ENCODE data around the gene SETDB1. TPM values are rescaled to one million over a fixed set of nuclear protein-coding genes. Genes with fewer than 3 reads are reported as not detected.
A peak's percentile ranks its signal among the peaks of the same experiment; 100 is the strongest.
"Not testable (repeated sequence)": the region's sequence is repeated elsewhere in the genome, so short reads cannot be mapped to it uniquely, and the experiment has no call there.

Gene SETDB1
- total RNA-seq, result 47.3 TPM

GRCh38 chr1:150926097-150926741 is at the start of gene SETDB1:
Gene SETDB1, plus strand, starts transcription at chr1:150926363. Its CDS starts 1,352 bp downstream, at chr1:150927715.
- Histone ChIP-seq H3K4me1 (ENCODE audit: insufficient read depth, low read length) (peaks cover 23% of the 10 kb centered on the region), H3K9me3 (ENCODE audit: low read depth, low read length) (no peaks in the 10 kb centered on the region), H3K27me3 (ENCODE audit: insufficient read depth, low read length) (no peaks in the 10 kb centered on the region), H3K4me3 (ENCODE audit: low read length) (peak within 1 kb of the TSS; percentile 84)

- peaks cover 42% of the 10 kb centered on the region for H3K4me1 ChIP-seq (ENCODE audit: insufficient read depth, low read length)
- not testable (repeated sequence) for H3K9me3 ChIP-seq (ENCODE audit: low read depth, low read length); H3K27me3 ChIP-seq (ENCODE audit: insufficient read depth, low read length); H3K4me3 ChIP-seq (ENCODE audit: low read length)
Measured at GRCh38 chr1:150878931-150879330, 47.2 kb upstream of the SETDB1 start.

- Histone ChIP-seq H3K4me1 (ENCODE audit: insufficient read depth, low read length) (peaks cover 24% of the 10 kb centered on the region), H3K27me3 (ENCODE audit: insufficient read depth, low read length) (no peaks in the 10 kb centered on the region), H3K4me3 (ENCODE audit: low read length) (no peak overlapping the region), H3K9me3 (ENCODE audit: low read depth, low read length) (no peaks in the 10 kb centered on the region)
Measured at GRCh38 chr1:150881331-150882070, 44.7 kb upstream of the SETDB1 start.

- H3K9me3 ChIP-seq (ENCODE audit: low read depth, low read length); H3K27me3 ChIP-seq (ENCODE audit: insufficient read depth, low read length): not testable (repeated sequence)
Measured at GRCh38 chr1:150883121-150883520, 43.0 kb upstream of the SETDB1 start.

GRCh38 chr1:150887018-150887417 is 39.1 kb upstream of the SETDB1 start, which contains the start of gene CTXND2:
Gene CTXND2, plus strand, starts transcription at chr1:150887136. Its CDS starts 25,179 bp downstream, at chr1:150912315.
- Histone ChIP-seq H3K4me1 (ENCODE audit: insufficient read depth, low read length) (peaks cover 12% of the 10 kb centered on the region), H3K4me3 (ENCODE audit: low read length) (no peak within 1 kb of the TSS), H3K27me3 (ENCODE audit: insufficient read depth, low read length) (no peaks in the 10 kb centered on the region), H3K9me3 (ENCODE audit: low read depth, low read length) (no peaks in the 10 kb centered on the region)

More at GRCh38 chr1:150883121-150883520, 43.0 kb upstream of the SETDB1 start:
- peaks cover 16% of the 10 kb centered on the region for H3K4me1 ChIP-seq (ENCODE audit: insufficient read depth, low read length)
- H3K4me3 ChIP-seq (ENCODE audit: low read length), result not testable (repeated sequence)

GRCh38 chr1:150888727-150889126 is 37.4 kb upstream of the SETDB1 start:
- H3K9me3 ChIP-seq (ENCODE audit: low read depth, low read length), result no peaks in the 10 kb centered on the region
- no peak overlapping the region for H3K4me3 ChIP-seq (ENCODE audit: low read length)
- peaks cover 12% of the 10 kb centered on the region for H3K4me1 ChIP-seq (ENCODE audit: insufficient read depth, low read length)
- H3K27me3 ChIP-seq (ENCODE audit: insufficient read depth, low read length), result no peaks in the 10 kb centered on the region

GRCh38 chr1:150890033-150890416 is 36.1 kb upstream of the SETDB1 start:
- peaks cover 12% of the 10 kb centered on the region for H3K4me1 ChIP-seq (ENCODE audit: insufficient read depth, low read length)
- no peaks in the 10 kb centered on the region for H3K27me3 ChIP-seq (ENCODE audit: insufficient read depth, low read length)
- no peaks in the 10 kb centered on the region for H3K9me3 ChIP-seq (ENCODE audit: low read depth, low read length)
- no peak overlapping the region for H3K4me3 ChIP-seq (ENCODE audit: low read length)

GRCh38 chr1:150893336-150893913 is 32.7 kb upstream of the SETDB1 start:
- Histone ChIP-seq H3K4me1 (ENCODE audit: insufficient read depth, low read length) (peaks cover 12% of the 10 kb centered on the region), H3K9me3 (ENCODE audit: low read depth, low read length) (no peaks in the 10 kb centered on the region), H3K4me3 (ENCODE audit: low read length) (no peak overlapping the region), H3K27me3 (ENCODE audit: insufficient read depth, low read length) (no peaks in the 10 kb centered on the region)

- H3K4me1 ChIP-seq (ENCODE audit: insufficient read depth, low read length), result peaks cover under 1% of the 10 kb centered on the region
- no peak overlapping the region for H3K4me3 ChIP-seq (ENCODE audit: low read length)
- no peaks in the 10 kb centered on the region for H3K9me3 ChIP-seq (ENCODE audit: low read depth, low read length)
- no peaks in the 10 kb centered on the region for H3K27me3 ChIP-seq (ENCODE audit: insufficient read depth, low read length)
Measured at GRCh38 chr1:150895618-150896017, 30.5 kb upstream of the SETDB1 start.

- H3K9me3 ChIP-seq (ENCODE audit: low read depth, low read length); H3K4me1 ChIP-seq (ENCODE audit: insufficient read depth, low read length); H3K4me3 ChIP-seq (ENCODE audit: low read length); H3K27me3 ChIP-seq (ENCODE audit: insufficient read depth, low read length): not testable (repeated sequence)
Measured at GRCh38 chr1:150899795-150900194, 26.4 kb upstream of the SETDB1 start.

GRCh38 chr1:150902346-150902745 is 23.8 kb upstream of the SETDB1 start:
- Histone ChIP-seq H3K4me3 (ENCODE audit: low read length) (no peak overlapping the region), H3K27me3 (ENCODE audit: insufficient read depth, low read length) (no peaks in the 10 kb centered on the region), H3K9me3 (ENCODE audit: low read depth, low read length) (no peaks in the 10 kb centered on the region), H3K4me1 (ENCODE audit: insufficient read depth, low read length) (no peaks in the 10 kb centered on the region)

GRCh38 chr1:150902751-150903150 is 23.4 kb upstream of the SETDB1 start:
- no peaks in the 10 kb centered on the region for H3K27me3 ChIP-seq (ENCODE audit: insufficient read depth, low read length)
- H3K4me3 ChIP-seq (ENCODE audit: low read length), result no peak overlapping the region
- no peaks in the 10 kb centered on the region for H3K4me1 ChIP-seq (ENCODE audit: insufficient read depth, low read length)
- H3K9me3 ChIP-seq (ENCODE audit: low read depth, low read length), result no peaks in the 10 kb centered on the region

GRCh38 chr1:150905301-150905700 is 20.9 kb upstream of the SETDB1 start:
- Histone ChIP-seq H3K4me3 (ENCODE audit: low read length) (no peak overlapping the region), H3K27me3 (ENCODE audit: insufficient read depth, low read length) (no peaks in the 10 kb centered on the region), H3K9me3 (ENCODE audit: low read depth, low read length) (no peaks in the 10 kb centered on the region), H3K4me1 (ENCODE audit: insufficient read depth, low read length) (peaks cover 8% of the 10 kb centered on the region)

- H3K27me3 ChIP-seq (ENCODE audit: insufficient read depth, low read length), result no peaks in the 10 kb centered on the region
- no peaks in the 10 kb centered on the region for H3K9me3 ChIP-seq (ENCODE audit: low read depth, low read length)
- peaks cover 10% of the 10 kb centered on the region for H3K4me1 ChIP-seq (ENCODE audit: insufficient read depth, low read length)
- H3K4me3 ChIP-seq (ENCODE audit: low read length), result no peak overlapping the region
Measured at GRCh38 chr1:150906329-150906728, 19.8 kb upstream of the SETDB1 start.

GRCh38 chr1:150906813-150907212 is 19.4 kb upstream of the SETDB1 start:
- H3K9me3 ChIP-seq (ENCODE audit: low read depth, low read length), result no peaks in the 10 kb centered on the region
- peaks cover 10% of the 10 kb centered on the region for H3K4me1 ChIP-seq (ENCODE audit: insufficient read depth, low read length)
- no peaks in the 10 kb centered on the region for H3K27me3 ChIP-seq (ENCODE audit: insufficient read depth, low read length)
- no peak overlapping the region for H3K4me3 ChIP-seq (ENCODE audit: low read length)

All from mononuclear cell (primary cell).